ENCODE results near the gene AMER2. TPM values are rescaled to one million over a fixed set of nuclear protein-coding genes. Genes with fewer than 3 reads are reported as not detected.

The AMER2 gene
- total RNA-seq, 1 experiment from 2014 or later: not detected

- POLR2A ChIA-PET (ENCODE audit: unreplicated experiment): no interaction called here
- no peaks in the 10 kb centered on the region for H3K79me2 ChIP-seq (ENCODE audit: low read depth)
- no peaks in the 10 kb centered on the region for H4K20me1 ChIP-seq (ENCODE audit: insufficient read depth)
- peaks cover 2% of the 10 kb centered on the region; the same call in 1 of the 2 replicates for H3K9me3 ChIP-seq (ENCODE audit: insufficient read depth, low read depth)
- no peak overlapping the region for H3K4me3 ChIP-seq
- intact Hi-C loops (cut with micrococcal nuclease; ENCODE audit: unreplicated experiment): no loop called here
- CTCF ChIA-PET: no interaction called here
- H3F3A ChIP-seq (ENCODE audit: insufficient read depth, low read depth): no peaks in the 10 kb centered on the region
- H3K4me1 ChIP-seq (replicated peaks; ENCODE audit: insufficient read depth): no peaks in the 10 kb centered on the region
- BruUV-seq (replicated peaks): no TSS peak
- TF ChIP-seq CTCF (conservative IDR thresholded peaks at IDR 0.05) (no peak), EZH2 (IDR thresholded peaks at IDR 0.05; ENCODE audit: low read depth) (no peak)
- peaks cover 86% of the 10 kb centered on the region for H3K27me3 ChIP-seq (ENCODE audit: insufficient read depth, low read depth)
- H2AFZ ChIP-seq: no peak overlapping the region
- H3K36me3 ChIP-seq (ENCODE audit: low read depth): no peaks in the 10 kb centered on the region
- H3K9me2 ChIP-seq (ENCODE audit: insufficient read depth): no peaks in the 10 kb centered on the region
- no peak overlapping the region for H3K4me2 ChIP-seq
- H3K27ac ChIP-seq: no peak overlapping the region
- DNase-seq: no peak
Observed at GRCh38 chr13:25137788-25138115, 34.3 kb downstream of the AMER2 start.

DNA sequence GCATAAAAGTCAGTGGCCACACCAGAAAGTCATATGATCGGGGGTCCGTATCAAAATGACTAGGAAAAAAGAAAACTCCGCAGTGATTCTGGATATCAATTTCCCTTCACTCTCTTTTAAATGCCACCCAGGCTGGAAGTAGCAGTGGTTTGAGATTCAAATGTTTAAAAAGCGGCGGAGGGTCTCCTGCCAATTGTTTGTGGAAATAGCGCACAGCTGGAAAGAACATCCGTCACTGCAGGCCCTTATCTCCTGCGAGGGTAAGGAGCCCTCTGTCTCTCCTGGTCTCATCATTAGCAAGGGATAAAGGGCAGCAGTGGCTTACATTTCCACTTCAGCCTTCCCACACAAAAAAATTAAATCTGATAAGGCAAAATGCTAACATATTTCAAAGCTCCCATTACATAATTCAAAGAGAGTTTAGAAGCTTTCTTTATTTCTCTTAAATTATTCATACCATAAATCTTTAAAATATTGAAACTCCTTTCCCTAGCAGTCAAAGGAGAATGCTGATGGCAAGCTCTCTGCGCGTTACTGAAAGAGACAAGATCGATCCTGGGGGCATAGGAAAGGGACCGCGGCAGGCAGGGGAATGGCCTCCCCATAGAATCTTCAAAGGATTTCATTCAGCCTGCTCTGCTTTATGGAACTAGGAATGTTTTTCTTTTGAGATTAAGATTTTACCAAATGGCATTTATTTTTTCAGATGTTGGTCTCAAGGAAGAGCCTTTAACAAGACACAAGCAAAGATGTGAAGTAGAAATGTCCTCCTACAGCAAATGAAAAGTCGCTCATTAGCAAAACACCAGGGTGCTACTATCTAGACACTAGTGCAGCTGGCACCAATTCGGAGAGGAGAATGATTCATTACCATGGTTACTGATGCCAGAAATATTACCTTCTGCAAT lies 35.0 kb downstream of the AMER2 start:
- no peak for TF ChIP-seq EZH2 (IDR thresholded peaks at IDR 0.05; ENCODE audit: low read depth)
- no peak for TF ChIP-seq CTCF (conservative IDR thresholded peaks at IDR 0.05)
- Histone ChIP-seq H3K4me2 (no peak overlapping the region), H2AFZ (no peak overlapping the region), H4K20me1 (ENCODE audit: insufficient read depth) (no peaks in the 10 kb centered on the region), H3K4me1 (replicated peaks; ENCODE audit: insufficient read depth) (no peaks in the 10 kb centered on the region), H3K27ac (no peak overlapping the region), H3K79me2 (ENCODE audit: low read depth) (no peaks in the 10 kb centered on the region), H3K36me3 (ENCODE audit: low read depth) (no peaks in the 10 kb centered on the region), H3K9me3 (ENCODE audit: insufficient read depth, low read depth) (no peaks in the 10 kb centered on the region), H3K9me2 (ENCODE audit: insufficient read depth) (no peaks in the 10 kb centered on the region), H3K27me3 (ENCODE audit: insufficient read depth, low read depth) (peaks cover 86% of the 10 kb centered on the region), H3F3A (ENCODE audit: insufficient read depth, low read depth) (no peaks in the 10 kb centered on the region), H3K4me3 (no peak overlapping the region)
- no peak for DNase-seq
- ChIA-PET POLR2A (ENCODE audit: unreplicated experiment) (no interaction called here), CTCF (no interaction called here)
- intact Hi-C loops (cut with micrococcal nuclease; ENCODE audit: unreplicated experiment): no loop called here
- BruUV-seq (replicated peaks): no TSS peak

GRCh38 chr13:25135896-25136295 lies 36.2 kb downstream of the AMER2 start:
- Histone ChIP-seq H4K20me1 (ENCODE audit: insufficient read depth) (no peaks in the 10 kb centered on the region), H3F3A (ENCODE audit: insufficient read depth, low read depth) (no peaks in the 10 kb centered on the region), H3K4me1 (replicated peaks; ENCODE audit: insufficient read depth) (no peaks in the 10 kb centered on the region), H3K4me2 (no peak overlapping the region), H3K4me3 (no peak overlapping the region), H3K9me2 (ENCODE audit: insufficient read depth) (no peaks in the 10 kb centered on the region), H3K27me3 (ENCODE audit: insufficient read depth, low read depth) (peaks cover 75% of the 10 kb centered on the region), H3K36me3 (ENCODE audit: low read depth) (no peaks in the 10 kb centered on the region), H3K27ac (no peak overlapping the region), H3K79me2 (ENCODE audit: low read depth) (no peaks in the 10 kb centered on the region), H2AFZ (no peak overlapping the region), H3K9me3 (ENCODE audit: insufficient read depth, low read depth) (no peaks in the 10 kb centered on the region)
- intact Hi-C loops (cut with micrococcal nuclease; ENCODE audit: unreplicated experiment): no loop called here
- no TSS peak for BruUV-seq (replicated peaks)
- DNase-seq: no peak
- TF ChIP-seq CTCF (conservative IDR thresholded peaks at IDR 0.05) (no peak), EZH2 (IDR thresholded peaks at IDR 0.05; ENCODE audit: low read depth) (no peak)
- POLR2A ChIA-PET (ENCODE audit: unreplicated experiment): no interaction called here
- CTCF ChIA-PET: no interaction called here

Data from PC-9 (cell line).